NCI-H460 (cell line): ENCODE data around the gene GNB1L. TPM values are rescaled to one million over a fixed set of nuclear protein-coding genes. Genes with fewer than 3 reads are reported as not detected.
"Not testable (repeated sequence)": the region's sequence is repeated elsewhere in the genome, so short reads cannot be mapped to it uniquely, and the experiment has no call there.

Experiments
- DNase-seq: peaks from one replicate; pipeline ENCODE4 v3.0.0-alpha.2; 2016; ENCODE audit warnings: low read depth; ENCODE audit errors: extremely low read depth
- total RNA-seq: library from RNA; depleted of rRNA; stranded (reverse); fragments of >200 nt; shearing (Covaris generic); gene quantifications from 2 replicates; pipeline ENCODE4 v1.2.3, GENCODE V29; 2014

Gene GNB1L
- total RNA-seq, 1 experiment from 2014 or later: 9.6 TPM

GRCh38 chr22:19785461-19786263, 69.0 kb downstream of the GNB1L start:
- no peak for DNase-seq

- no peak for DNase-seq
These were observed 70.1 kb downstream of the GNB1L start for GRCh38 chr22:19784384-19785175.

GRCh38 chr22:19783586-19784383, 70.9 kb downstream of the GNB1L start:
- DNase-seq: no peak

GRCh38 chr22:19782533-19782932, 72.1 kb downstream of the GNB1L start:
- DNase-seq: no peak

- no peak for DNase-seq
These were observed 74.9 kb downstream of the GNB1L start for GRCh38 chr22:19779685-19780268.

- no peak for DNase-seq
These were observed 75.7 kb downstream of the GNB1L start for GRCh38 chr22:19779011-19779421.

- DNase-seq: not testable (repeated sequence)
These were observed 77.5 kb downstream of the GNB1L start for GRCh38 chr22:19777192-19777591.

- DNase-seq: no peak
These were observed 78.1 kb downstream of the GNB1L start for GRCh38 chr22:19776433-19777031.

- no peak for DNase-seq
These were observed 79.0 kb downstream of the GNB1L start for GRCh38 chr22:19775496-19776325.

- DNase-seq: no peak
These were observed 80.0 kb downstream of the GNB1L start for GRCh38 chr22:19774628-19775027.

GRCh38 chr22:19773470-19774040, 81.1 kb downstream of the GNB1L start:
- no peak for DNase-seq

- DNase-seq: no peak
These were observed 81.8 kb downstream of the GNB1L start for GRCh38 chr22:19772673-19773469.

- DNase-seq: no peak
These were observed 82.3 kb downstream of the GNB1L start for GRCh38 chr22:19772422-19772672.

GRCh38 chr22:19770349-19771220, 84.1 kb downstream of the GNB1L start:
- DNase-seq: no peak

- no peak for DNase-seq
These were observed 85.3 kb downstream of the GNB1L start for GRCh38 chr22:19769393-19769715.

GRCh38 chr22:19767427-19768341, 87.0 kb downstream of the GNB1L start:
- DNase-seq: no peak
